HL-60 (cell line): ENCODE data around the gene WDR91.
A peak's percentile ranks its signal among the peaks of the same experiment; 100 is the strongest.

Experiments used
- DNase-seq, 2 experiments: peaks; one replicate each; pipeline ENCODE4 v3.0.0-alpha.2; 2010 to 2020; ENCODE audit warnings: low read depth in 1 of 2, low spot score in 1 of 2
- H3K27ac ChIP-seq: fragments of 250-450 bp; sonication (Bioruptor Pico); replicated peaks from 2 replicates; pipeline ENCODE4 v1.5.1; 2020; ENCODE audit warnings: mild to moderate bottlenecking, moderate library complexity
- H3K27me3 ChIP-seq: fragments of 250-450 bp; sonication (Bioruptor Pico); 2 replicates; pipeline ENCODE4 v1.5.1; 2021; ENCODE audit warnings: mild to moderate bottlenecking, moderate library complexity; ENCODE audit not compliant: insufficient read depth, poor library complexity, severe bottlenecking
- H3K4me3 ChIP-seq: replicated peaks from 2 replicates; pipeline ENCODE4 v1.5.1; 2011; ENCODE audit warnings: mild to moderate bottlenecking, control low read depth, low read length; ENCODE audit not compliant: insufficient read depth
- CTCF ChIP-seq: IDR thresholded peaks from one replicate; pipeline ENCODE4 v1.5.1; 2011; ENCODE audit warnings: low read length, control low read depth, inconsistent platforms; ENCODE audit not compliant: insufficient read depth
- GABPA ChIP-seq: IDR thresholded peaks from 2 replicates; pipeline ENCODE4 v1.6.1; 2012; ENCODE audit warnings: low read depth
- POLR2AphosphoS5 ChIP-seq: IDR thresholded peaks from 2 replicates; pipeline ENCODE4 v1.6.1; 2012; ENCODE audit warnings: low read depth
- REST ChIP-seq: IDR thresholded peaks from 2 replicates; pipeline ENCODE4 v1.6.1; 2012; ENCODE audit warnings: low read depth; ENCODE audit not compliant: insufficient replicate concordance
- SPI1 ChIP-seq: IDR thresholded peaks from 2 replicates; pipeline ENCODE4 v1.6.1; 2012; ENCODE audit warnings: low read depth, mild to moderate bottlenecking, borderline replicate concordance

The WDR91 gene

GRCh38 chr7:135240441-135240840 is 29.1 kb upstream of the WDR91 start:
- Histone ChIP-seq H3K27ac (no peak overlapping the region), H3K4me3 (no peak overlapping the region), H3K27me3 (no peaks in the 10 kb centered on the region)
- TF ChIP-seq CTCF (no peak), SPI1 (no peak), POLR2AphosphoS5 (no peak), REST (no peak), GABPA (no peak)
- no peak for DNase-seq

- H3K27me3 ChIP-seq: no peaks in the 10 kb centered on the region
- no peak for TF ChIP-seq SPI1
- no peak for TF ChIP-seq CTCF
- no peak for TF ChIP-seq REST
- no peak for TF ChIP-seq POLR2AphosphoS5
- no peak for TF ChIP-seq GABPA
- DNase-seq: no peak
- H3K27ac ChIP-seq: no peak overlapping the region
- H3K4me3 ChIP-seq: no peak overlapping the region
Observed at GRCh38 chr7:135239263-135239662, 27.9 kb upstream of the WDR91 start.

GRCh38 chr7:135238112-135238744 is 26.9 kb upstream of the WDR91 start:
- TF ChIP-seq REST (no peak), SPI1 (no peak), POLR2AphosphoS5 (no peak), CTCF (peak; percentile 19), GABPA (no peak)
- no peak overlapping the region for H3K4me3 ChIP-seq
- no peak overlapping the region for H3K27ac ChIP-seq
- no peak for DNase-seq
- no peaks in the 10 kb centered on the region for H3K27me3 ChIP-seq
